Spleen (tissue), 7 donors: Measurements from ENCODE around the gene MYBPC1.

Source experiments
- POLR2A ChIP-seq, 3 donors: fragments of 450-650 bp; IDR thresholded peaks; one replicate each; pipeline ENCODE4 v1.5.1; 2017; ENCODE audit warnings: antibody characterized with exemption in 3 of 3, mild to moderate bottlenecking in 1 of 3
- POLR2AphosphoS5 ChIP-seq, 3 donors: sonication (generic); formaldehyde crosslinking; IDR thresholded peaks; one replicate each; pipeline ENCODE4 v1.5.1; 2017; ENCODE audit warnings: antibody characterized with exemption in 3 of 3
- TF ChIP-seq, protein P1 (sequence below), 11 experiments: fragments of 200-600 bp in 7 of 11; fragments of 450-650 bp in 4 of 11; sonication (generic) in 4 of 11; IDR thresholded peaks in 8 of 11; conservative IDR thresholded peaks in 3 of 11; 1 replicate in 7 of 11; 2 replicates in 4 of 11; pipeline versions ENCODE4 v1.4.0 to v1.8.0; 2016 to 2021; ENCODE audit warnings: antibody characterized with exemption in 11 of 11, inconsistent platforms in 4 of 11, mild to moderate bottlenecking in 1 of 11
- donor health status: DM: no; HTN: no; CAD: no; lungs with moderate emphysema.
- donor health status: DM: no; HTN: no; CAD: no.
- donor health status: DM: no; HTN: no; CAD: no.

DNA sequence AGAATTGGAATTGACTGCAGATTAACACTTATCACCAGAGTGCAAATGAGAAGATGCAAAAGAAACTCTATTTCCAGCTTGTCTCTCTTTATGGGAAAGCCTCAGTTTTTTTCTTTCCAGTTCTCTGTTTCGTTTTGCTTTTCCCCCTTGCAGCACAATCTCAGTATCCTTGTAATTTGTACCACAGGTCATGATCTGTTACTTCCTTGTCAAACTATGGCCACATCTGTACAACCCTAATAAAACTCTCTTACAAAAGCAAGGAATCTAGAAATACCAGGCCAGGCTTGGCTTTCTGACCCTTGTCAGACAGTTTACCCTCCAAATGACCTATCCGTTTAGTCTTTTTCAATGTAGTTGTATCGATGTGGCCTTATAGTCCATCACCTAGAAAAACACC, 33.9 kb downstream of the MYBPC1 start:
- TF ChIP-seq, protein P1, sequence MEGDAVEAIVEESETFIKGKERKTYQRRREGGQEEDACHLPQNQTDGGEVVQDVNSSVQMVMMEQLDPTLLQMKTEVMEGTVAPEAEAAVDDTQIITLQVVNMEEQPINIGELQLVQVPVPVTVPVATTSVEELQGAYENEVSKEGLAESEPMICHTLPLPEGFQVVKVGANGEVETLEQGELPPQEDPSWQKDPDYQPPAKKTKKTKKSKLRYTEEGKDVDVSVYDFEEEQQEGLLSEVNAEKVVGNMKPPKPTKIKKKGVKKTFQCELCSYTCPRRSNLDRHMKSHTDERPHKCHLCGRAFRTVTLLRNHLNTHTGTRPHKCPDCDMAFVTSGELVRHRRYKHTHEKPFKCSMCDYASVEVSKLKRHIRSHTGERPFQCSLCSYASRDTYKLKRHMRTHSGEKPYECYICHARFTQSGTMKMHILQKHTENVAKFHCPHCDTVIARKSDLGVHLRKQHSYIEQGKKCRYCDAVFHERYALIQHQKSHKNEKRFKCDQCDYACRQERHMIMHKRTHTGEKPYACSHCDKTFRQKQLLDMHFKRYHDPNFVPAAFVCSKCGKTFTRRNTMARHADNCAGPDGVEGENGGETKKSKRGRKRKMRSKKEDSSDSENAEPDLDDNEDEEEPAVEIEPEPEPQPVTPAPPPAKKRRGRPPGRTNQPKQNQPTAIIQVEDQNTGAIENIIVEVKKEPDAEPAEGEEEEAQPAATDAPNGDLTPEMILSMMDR (IDR thresholded peaks at IDR 0.05 in 8 of 11, conservative IDR thresholded peaks at IDR 0.05 in 3 of 11): no peak
- TF ChIP-seq POLR2A (IDR thresholded peaks at IDR 0.05) (no peak), POLR2AphosphoS5 (IDR thresholded peaks at IDR 0.05) (no peak)
